GM08714 (cell line): Measurements from ENCODE around the gene MYO3A.

Experiments used
- H3K4me3 ChIP-seq: fragments of 200-500 bp; sonication (Bioruptor generic); 2 replicates; pipeline ENCODE4 v1.5.1; 2014; ENCODE audit warnings: mild to moderate bottlenecking, low read length, inconsistent platforms
- ZNF274 ChIP-seq: IDR thresholded peaks from 2 replicates; pipeline ENCODE4 v1.6.1; 2012; ENCODE audit warnings: mild to moderate bottlenecking, low read depth, low read length

Gene MYO3A

DNA sequence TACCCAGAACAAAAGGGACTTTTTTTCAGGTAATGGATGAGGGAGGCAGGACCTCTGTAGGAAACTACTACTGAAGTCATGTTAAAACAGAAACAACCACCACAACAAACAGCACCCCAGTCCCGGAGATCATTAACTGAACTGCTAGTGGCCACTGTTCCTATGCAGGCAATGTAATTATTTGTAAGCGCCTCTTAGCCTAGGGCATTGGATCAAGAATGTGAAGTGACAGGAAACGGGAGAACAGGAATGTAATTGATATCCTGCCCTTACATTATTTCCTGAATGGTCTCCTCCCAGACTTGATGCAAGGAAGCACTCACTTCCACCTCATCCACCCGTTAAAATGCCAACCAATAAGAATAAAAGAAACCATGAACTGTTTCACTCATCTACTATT is 265.8 kb downstream of the MYO3A start:
- no peak overlapping the region for H3K4me3 ChIP-seq
- no peak for TF ChIP-seq ZNF274

DNA sequence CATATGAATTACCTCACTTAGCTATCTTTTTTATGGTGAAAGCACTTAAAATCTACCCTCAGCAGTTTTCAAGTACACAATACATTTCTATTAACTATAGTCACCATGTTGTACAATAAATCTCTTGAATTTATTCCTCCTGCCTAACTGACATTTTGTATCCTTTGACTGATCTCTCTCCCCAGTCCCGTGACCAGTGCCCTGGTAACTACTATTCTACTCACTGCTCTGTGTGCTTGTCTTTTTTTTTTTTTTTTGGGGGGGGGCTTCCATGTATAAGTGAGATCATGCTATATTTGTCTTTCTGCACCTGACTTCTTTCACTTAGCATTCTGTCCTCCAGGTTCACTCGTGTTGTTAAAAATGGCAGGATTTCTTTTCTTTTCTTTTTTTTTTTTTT is 271.2 kb downstream of the MYO3A start:
- TF ChIP-seq ZNF274, result no peak
- H3K4me3 ChIP-seq, result no peak overlapping the region

DNA sequence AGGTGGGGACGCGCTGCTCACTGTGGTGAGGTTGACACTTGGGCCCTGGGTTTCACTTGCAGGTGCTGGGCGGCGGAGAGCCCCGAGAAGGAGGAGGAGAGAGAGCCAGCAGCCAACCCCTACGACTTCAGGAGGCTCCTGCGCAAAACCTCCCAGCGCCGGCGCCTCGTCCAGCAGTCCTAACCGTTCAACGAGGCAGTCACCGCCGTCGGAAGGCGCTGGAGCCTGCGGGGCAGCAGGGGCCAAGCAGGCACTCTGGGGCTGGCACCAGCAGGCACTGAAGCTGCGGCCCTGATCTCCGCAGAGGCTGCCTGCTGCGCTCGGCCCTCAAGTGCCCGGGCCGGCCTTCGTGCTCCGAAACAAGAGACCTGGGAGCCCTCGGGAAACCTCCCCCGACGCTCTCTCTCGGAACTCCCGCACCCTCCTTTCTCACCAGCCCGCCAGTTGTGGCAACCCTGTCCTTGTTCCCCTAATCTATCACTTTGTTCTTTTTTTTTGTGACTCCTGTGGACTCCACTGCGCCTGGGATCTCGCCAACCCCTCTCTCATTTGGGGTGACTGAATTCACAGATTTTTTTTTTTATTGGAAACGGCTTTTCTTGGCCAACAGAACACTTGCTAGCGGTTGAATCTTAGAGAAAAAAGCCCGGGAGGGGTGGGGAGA is 277.9 kb downstream of the MYO3A start:
- H3K4me3 ChIP-seq, result no peak overlapping the region
- TF ChIP-seq ZNF274, result no peak

DNA sequence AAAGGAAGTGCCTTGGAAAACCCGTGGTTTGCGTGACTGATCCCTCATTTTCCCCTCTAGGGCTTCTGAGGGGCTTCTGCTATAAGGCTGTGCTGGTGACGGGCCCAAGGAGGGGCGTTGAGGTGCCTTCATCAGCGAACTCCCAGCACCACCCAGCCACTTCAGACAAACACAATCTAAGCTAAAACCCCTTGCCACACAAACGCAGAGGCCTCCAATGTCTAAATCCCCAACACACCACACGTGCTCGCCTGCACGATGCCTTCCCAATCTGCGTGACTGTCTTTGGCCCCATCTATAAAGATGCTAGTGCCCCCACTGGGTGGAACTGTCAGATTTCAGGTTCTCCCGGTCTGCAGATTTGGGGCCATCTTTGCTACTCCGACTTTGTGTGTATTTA is 278.5 kb downstream of the MYO3A start:
- TF ChIP-seq ZNF274, result no peak

DNA sequence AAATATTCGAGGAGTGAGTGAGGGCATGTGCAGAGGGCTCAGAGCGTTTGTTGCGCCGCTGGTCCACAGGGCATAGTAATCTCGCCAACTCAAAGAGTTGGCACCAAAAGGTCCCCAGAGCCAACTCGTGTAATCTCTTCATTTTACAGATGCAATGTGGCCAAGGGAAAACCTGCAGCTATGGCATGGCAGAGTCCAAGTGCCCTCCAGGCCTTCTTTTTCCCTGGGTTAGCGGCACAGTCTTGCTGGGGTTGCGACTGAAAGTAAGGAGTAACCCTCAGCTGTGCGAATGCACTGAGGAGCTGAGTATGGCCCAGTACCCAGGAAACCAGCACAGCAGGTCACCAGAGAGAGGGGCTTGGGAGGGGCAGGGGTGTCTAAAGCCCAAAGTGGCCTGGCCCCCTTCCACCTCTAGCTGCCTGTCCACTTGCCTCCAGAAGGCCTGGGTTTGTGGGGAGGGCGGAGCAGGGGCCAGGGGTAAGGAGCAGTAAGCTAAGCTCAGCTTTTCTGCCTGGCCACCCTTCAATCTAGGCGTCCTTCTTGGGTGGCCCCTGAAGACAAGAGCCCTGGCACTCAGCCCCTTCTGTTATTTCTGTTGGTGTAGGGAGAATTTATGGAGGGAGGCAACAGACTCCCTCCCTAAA is 279.2 kb downstream of the MYO3A start:
- H3K4me3 ChIP-seq, result no peak overlapping the region
- TF ChIP-seq ZNF274, result no peak

More for the DNA sequence above, 278.5 kb downstream of the MYO3A start:
- no peak overlapping the region for H3K4me3 ChIP-seq

DNA sequence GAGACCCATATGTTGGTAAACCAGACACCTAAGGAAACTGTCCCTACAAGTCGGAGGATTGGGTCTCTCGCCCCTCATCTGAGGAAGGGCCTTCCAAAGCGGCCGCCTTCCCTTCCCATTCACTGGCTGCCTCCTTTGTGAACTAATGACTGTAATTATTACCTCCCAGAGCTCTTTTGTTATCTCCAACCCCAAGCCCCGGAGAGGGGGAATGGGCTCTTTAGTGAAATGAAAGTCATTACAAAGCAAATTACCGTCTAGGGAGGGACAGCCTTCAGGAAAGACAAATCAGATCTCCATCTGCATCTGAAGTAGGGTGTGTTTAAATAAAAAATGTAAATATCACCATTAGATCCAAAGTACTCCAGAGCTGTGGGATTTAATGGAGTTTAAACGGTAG is 280.0 kb downstream of the MYO3A start:
- TF ChIP-seq ZNF274, result no peak
- no peak overlapping the region for H3K4me3 ChIP-seq

DNA sequence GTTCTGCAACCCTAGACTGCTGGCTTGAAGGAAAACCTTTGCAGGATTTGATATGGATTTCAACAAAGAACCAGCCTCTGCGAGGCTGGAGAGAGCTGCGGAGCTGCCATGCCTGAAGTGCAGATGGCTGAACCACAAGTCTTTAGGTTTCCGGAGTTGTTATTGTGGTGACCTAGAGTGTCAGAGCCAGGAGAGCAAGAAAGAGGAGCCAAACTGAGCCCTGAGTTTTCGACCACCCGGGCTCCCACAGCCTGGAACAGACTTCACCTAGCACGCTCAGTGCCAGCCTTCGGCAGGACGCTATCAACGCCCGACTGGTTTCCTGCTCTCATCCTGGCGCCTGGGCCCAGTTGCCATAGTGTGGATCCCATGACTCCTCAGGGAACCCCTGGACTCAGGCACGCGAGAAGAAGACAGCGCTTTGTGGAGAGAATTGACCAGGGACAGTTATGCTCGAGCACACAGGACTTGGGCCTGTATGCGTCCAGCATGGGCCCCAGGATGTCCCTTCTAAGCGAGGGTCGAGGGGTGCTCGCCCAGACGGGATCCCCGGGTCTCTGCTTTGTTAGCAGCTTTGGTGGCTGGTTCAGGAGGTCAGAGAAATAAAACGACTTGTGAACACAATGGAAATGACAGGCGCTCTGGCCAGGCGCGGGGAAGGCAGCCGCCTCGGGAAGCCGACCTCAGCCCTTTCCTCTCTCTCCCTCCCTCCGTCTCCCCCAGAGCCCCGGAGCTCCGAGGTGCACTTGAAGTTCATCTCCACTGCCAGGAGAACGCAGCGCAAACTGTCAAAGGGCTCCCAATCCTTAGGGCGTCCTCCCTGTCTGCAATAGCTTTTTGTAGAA is 280.7 kb downstream of the MYO3A start:
- no peak overlapping the region for H3K4me3 ChIP-seq
- no peak for TF ChIP-seq ZNF274

DNA sequence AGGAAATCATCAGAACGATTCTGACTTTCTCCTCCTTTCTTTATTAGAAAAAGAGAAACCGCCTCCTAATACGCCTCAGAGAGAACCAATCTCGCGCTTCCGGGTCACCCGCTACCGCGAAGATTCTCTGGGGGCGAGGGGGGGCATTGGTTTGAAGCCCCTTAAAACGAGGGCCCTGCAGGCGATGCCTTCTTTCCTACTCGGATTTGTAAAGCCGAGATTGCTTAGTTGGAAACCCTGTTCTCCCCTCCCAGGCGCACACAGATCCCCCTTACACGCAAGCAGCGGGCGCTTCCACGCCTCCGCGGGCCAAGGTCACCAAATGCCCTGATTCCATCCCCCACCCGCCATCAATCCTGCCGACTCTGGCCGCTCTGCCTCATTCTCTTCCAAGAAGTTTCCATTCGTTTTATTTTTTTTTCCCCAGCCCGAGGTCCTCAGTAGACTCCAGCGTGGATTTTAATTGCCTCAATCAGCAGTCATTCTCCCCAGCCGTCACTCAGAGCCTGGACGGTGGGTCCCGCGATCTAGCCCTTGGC is 281.4 kb downstream of the MYO3A start:
- no peak overlapping the region for H3K4me3 ChIP-seq
- no peak for TF ChIP-seq ZNF274

DNA sequence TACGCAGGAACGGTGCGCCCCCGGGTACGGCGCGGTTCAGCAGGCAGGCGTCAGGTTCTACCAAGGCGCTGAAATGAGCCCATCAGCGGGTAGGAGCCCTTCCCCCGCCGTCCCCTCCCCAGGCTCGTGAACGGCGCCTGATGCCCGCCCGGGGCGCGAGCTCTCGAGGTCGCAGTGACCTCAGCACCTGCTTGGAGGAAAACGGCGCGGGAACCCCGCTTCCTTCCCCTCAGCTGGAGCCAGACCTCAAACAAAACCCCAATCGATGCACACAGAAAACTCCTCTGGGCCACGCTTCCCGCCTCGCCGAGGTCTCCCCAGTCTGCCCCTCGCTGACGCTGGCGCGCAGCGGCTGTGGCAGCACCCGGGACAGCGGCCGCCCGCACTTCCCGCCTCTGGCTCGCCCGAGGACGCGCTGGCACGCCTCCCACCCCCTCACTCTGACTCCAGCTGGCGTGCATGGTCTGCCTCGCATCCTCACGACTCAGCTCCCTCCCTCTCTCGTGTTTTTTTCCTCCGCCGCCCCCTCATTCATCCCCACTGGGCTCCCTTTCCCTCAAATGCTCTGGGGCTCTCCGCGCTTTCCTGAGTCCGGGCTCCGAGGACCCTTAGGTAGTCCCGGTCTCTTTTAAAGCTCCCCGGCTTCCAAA is 282.0 kb downstream of the MYO3A start:
- no peak for TF ChIP-seq ZNF274
- H3K4me3 ChIP-seq, result no peak overlapping the region

DNA sequence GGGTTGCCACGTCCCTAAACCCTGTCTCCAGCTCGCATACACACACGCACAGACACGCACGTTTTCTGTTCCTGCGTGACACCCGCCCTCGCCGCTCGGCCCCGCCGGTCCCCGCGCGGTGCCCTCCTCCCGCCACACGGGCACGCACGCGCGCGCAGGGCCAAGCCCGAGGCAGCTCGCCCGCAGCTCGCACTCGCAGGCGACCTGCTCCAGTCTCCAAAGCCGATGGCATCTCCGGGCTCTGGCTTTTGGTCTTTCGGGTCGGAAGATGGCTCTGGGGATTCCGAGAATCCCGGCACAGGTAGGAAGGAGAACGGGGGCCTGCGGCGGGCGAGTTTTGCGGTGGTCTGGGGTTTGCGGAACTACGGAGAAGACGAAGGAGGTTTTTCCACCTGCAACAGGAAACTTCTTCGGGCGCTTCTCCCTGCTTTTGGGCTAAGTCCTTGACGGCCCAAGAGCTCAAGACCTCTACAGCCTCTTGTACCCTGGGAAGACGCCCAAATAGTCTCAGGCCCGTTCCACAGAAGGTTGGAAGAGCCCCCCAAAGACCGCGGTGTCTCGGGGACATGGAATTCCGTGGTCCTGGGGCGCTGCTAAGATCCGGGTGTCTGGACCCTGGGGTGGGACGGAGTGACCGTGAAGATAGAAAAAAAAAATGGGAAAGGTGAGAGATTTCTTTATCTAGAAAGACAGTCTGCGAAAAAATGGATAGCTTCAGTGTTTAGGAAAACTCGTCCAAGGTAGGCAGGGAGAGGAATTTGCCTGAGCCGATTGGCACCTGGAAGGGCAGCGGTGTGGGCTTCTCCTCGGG is 282.8 kb downstream of the MYO3A start, which contains the start of gene GAD2:
GAD2 (plus strand) TSS at position 190 of the 811 bp plus-strand sequence; CDS start at position 226, 36 bp downstream.
- H3K4me3 ChIP-seq, result no peak within 1 kb of the TSS
- TF ChIP-seq ZNF274, result no peak

DNA sequence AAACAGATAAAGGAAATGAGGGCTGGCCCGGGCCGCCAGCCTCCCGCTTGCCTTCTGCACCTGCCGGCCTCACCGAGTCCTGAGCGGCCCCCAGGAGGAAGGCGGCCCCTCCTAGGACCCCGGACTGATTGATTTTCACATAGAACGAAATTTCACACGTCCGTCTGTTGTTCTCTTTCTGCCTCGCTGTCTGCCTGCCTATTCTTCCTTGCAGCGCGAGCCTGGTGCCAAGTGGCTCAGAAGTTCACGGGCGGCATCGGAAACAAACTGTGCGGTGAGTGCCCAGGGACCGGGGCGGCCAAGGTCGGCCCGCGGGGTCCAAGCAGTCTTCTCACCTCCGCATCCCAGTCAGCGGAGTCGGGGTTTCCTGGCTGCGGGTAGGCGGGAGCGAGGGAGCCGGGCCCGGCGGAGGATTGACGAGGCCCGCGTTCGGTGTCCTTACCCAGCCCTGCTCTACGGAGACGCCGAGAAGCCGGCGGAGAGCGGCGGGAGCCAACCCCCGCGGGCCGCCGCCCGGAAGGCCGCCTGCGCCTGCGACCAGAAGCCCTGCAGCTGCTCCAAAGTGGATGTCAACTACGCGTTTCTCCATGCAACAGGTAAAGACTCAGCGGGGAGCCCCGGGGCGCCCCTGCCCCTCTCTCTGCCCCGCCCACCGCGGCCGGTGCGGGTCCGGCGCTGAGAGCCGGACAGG is 283.5 kb downstream of the MYO3A start:
- no peak for TF ChIP-seq ZNF274
- no peak overlapping the region for H3K4me3 ChIP-seq

DNA sequence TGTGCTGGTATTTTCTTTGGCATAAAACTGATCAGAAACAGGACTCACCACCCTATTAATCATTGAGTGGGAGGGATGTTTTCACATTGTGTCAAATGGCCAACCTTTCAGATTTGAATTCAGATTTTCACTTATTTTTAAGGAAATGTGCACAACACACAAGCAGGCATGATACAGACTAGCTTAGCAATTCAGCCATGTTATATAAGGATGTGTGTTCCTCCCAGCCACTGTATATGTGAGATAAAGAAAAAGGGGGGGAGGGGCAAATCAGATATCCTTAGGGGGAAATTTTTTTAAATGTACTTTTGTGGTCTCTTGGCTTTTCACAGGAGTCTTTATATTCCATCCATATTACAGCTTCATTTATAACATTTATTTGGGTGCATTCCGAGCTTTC is 285.6 kb downstream of the MYO3A start:
- no peak for TF ChIP-seq ZNF274
- no peak overlapping the region for H3K4me3 ChIP-seq

DNA sequence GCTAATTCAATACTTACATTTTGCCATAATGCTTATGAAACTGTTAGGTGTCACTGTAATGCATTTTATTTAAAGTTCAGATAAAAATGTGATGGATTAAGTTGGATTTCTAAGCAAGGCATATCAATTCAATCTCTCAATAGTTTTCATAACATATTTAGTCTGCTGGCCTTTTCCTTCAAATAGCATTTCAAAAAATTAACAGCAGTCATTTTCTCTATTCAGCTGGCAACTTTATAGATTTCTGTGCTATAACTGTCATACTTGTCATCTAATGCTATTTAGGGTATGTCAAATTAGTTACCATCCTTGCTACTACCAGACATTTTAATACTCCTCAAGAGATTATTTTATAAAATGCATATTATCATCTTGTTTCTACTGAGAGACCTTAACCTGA is 286.9 kb downstream of the MYO3A start:
- no peak overlapping the region for H3K4me3 ChIP-seq

More for the DNA sequence above, 286.9 kb downstream of the MYO3A start:
- TF ChIP-seq ZNF274, result no peak
